Measurements from ENCODE around the gene B4GALT1.

The B4GALT1 gene

DNA sequence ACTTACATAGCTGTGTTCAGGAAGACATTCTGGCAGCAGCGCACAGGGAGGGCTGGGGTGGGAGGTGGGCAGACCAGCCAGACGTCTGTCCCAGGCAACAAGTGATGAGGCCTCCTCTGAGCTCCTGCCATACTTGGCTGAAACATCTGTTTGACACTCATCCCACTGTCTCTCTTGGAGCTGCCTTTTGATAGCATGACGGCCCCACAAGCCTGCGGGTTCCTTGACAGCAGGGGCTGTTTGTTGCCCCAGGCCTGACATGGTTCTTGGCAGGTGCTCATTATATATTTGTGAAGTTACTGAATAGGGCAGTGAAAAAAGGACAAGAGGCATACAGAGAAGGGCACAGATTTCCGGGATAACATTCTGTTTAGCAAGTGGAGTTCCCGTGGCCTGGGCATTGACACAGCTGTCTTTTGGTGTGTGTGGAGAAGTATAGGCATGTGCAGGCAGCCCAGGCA, 22.2 kb upstream of the B4GALT1 start:
- TF ChIP-seq ZNF274 (IDR thresholded peaks at IDR 0.05; ENCODE audit: low read depth, low read length), result no peak
- H3K4me3 ChIP-seq (ENCODE audit: low read length), result no peak overlapping the region

DNA sequence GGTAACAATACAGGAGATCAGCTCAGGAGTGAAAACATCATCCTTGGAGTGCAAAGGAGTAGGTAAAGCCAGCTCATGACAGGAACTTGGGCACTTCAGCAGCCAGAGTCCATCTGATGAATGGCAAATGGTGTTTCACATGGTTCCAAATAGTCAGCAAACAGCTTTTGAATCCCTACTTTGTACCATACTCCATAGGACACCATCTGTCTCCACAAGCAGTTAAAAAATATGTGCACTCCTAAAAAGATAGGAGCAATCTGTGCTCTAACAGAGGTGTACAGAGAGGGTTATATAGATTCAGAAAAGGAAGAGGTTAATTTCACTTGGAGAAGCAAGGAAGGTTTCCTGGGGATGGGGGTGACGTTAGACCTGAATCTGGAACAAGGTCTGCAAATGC, 21.6 kb upstream of the B4GALT1 start:
- no peak overlapping the region for H3K4me3 ChIP-seq (ENCODE audit: low read length)
- no peak for TF ChIP-seq ZNF274 (IDR thresholded peaks at IDR 0.05; ENCODE audit: low read depth, low read length)

DNA sequence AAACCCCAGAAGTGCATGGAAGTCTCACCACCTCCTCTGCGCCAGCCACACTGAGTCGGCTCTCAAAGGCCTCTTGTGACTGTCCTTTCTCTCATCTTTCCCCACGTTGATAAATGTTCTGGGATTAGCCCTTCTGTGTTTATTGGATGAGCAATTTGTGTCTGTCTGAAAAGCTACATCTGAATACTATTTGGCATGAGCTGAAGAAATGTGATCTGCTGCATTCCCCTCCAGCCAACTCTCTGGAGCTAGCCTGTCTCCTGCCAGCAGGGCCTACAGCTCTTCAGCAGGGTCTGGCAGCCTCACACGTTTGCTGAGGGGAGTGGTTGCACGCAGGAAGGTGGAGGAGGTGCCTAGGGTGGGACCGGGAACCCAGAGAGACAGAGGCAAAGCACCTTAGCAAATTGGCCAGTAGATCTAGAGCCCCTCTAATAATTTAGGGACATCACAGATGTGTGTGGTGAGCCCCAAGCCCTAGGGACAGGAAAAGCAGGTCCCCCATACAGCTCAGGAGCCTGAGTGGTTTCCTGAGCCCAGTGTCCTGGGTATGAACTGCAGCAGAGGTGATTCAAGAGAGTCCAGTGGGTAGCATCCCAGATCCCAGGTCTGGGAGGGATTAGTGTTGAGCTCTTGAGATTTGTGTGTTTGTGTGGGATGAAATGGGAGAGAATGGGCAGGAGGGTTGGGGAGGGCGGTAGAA, 20.5 kb upstream of the B4GALT1 start:
- TF ChIP-seq ZNF274 (IDR thresholded peaks at IDR 0.05; ENCODE audit: low read depth, low read length), result no peak

DNA sequence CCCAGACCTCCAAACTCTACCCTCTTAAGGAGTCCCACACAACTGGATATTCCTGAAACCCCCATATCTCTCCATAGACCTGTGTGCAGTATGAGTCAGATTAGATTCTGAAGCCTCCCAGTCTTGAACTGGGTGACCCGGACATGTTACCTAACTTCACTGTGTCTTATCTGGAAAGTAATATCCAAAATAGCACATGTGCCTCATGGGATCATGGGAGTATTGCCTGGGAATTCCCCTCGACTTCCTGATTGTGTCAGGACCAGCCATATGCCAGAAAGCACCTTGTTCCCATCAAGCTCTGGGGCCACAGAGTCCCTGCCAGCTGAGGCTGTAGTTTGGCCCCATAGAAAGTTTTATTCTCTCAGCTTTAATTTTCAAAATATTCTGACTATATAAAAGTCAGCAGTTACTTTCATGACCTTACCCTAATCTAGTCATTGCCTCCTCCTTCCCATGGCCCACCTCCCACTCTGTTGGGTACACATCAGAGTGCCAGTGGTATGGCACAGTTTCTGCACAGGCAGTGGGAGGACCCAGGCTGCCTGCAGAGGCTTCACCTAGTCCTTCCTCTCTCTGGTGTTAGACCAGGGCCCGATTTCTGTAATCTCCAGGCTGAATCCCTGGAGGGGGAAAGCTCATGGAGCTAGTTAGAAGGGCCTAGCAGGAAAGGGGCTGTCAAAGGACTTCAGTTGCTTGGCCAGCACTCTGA, 19.5 kb upstream of the B4GALT1 start:
- no peak for TF ChIP-seq ZNF274 (IDR thresholded peaks at IDR 0.05; ENCODE audit: low read depth, low read length)

More for the DNA sequence above, 20.5 kb upstream of the B4GALT1 start:
- no peak overlapping the region for H3K4me3 ChIP-seq (ENCODE audit: low read length)

DNA sequence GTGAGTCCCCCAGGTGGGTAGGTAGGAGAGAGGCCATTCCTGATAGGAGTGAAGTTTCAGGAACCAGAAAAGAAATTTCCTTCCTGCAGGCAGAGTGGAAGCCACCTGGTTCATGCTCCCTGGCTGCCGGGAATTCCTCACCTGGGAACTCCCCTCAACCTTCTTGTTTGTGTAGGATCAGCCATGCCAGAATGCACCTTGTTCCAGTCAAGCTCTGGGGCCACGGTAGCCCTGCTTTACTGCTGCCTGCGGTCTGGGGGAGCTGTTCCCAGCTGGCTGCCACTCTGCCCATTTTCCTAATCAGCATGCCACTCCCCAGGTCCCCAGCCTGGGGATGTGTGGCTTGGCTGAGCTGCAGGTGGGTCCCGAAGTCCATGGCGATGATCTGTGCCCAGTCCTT, 18.7 kb upstream of the B4GALT1 start:
- TF ChIP-seq ZNF274 (IDR thresholded peaks at IDR 0.05; ENCODE audit: low read depth, low read length), result no peak

More for the DNA sequence above, 19.5 kb upstream of the B4GALT1 start:
- no peak overlapping the region for H3K4me3 ChIP-seq (ENCODE audit: low read length)

DNA sequence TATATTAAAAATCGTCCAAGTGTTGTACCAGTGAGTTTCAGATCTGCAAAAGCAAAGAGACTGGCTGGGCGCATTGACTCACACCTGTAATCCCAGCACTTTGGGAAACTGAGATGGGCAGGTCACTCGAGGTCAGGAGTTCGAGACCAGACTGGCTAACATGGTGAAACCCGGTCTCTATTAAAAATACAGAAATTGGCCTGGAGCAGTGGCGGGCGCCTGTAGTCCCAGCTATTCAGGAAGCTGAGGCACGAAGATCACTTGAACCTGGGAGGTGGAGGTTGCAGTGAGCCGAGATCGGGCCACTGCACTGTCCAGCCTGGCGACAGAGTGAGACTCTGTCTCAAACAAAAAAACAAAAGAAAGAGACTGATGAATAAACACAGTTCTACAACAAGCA, 18.3 kb upstream of the B4GALT1 start:
- no peak overlapping the region for H3K4me3 ChIP-seq (ENCODE audit: low read length)
- no peak for TF ChIP-seq ZNF274 (IDR thresholded peaks at IDR 0.05; ENCODE audit: low read depth, low read length)

More for the DNA sequence above, 18.7 kb upstream of the B4GALT1 start:
- H3K4me3 ChIP-seq (ENCODE audit: low read length), result no peak overlapping the region

DNA sequence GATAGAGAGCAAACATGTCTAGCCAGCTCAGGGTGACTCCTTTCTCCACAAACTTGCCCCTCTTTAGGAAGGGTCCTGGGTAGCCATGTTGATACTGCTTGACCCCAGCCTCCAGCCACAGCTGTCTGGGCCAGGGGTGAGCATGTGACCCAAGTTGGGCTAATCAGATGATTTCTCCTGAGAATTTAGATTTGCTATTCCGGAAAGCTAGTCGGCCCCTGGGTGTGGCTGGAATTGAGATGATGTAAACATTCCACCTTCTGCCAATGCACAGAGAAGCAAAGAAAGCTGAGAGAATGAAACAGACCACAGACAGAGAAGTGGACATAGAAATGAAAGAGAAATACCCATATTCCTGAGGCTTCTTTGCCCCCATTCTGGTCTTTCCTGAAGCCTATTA, 17.8 kb upstream of the B4GALT1 start:
- TF ChIP-seq ZNF274 (IDR thresholded peaks at IDR 0.05; ENCODE audit: low read depth, low read length), result no peak

DNA sequence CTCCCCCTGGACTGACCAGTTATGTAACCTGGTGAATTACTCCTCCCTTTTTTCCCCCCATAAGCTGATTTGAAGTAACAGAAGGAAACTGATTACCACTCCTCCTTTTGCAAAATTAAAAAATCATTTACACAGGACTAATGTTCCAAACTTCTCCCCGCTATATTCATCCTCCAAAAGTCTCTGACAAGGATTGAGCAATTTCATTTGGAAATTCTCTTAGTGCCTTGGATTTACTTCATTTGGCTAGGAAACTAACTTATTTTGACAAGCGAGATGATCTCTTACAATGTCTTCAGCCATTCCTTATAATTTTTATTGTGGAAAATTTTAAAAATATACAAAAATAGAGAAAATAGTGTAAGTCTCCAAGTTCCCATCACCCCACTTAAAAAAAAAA, 15.4 kb upstream of the B4GALT1 start:
- no peak for TF ChIP-seq ZNF274 (IDR thresholded peaks at IDR 0.05; ENCODE audit: low read depth, low read length)
- no peak overlapping the region for H3K4me3 ChIP-seq (ENCODE audit: low read length)

More for the DNA sequence above, 17.8 kb upstream of the B4GALT1 start:
- H3K4me3 ChIP-seq (ENCODE audit: low read length), result no peak overlapping the region

DNA sequence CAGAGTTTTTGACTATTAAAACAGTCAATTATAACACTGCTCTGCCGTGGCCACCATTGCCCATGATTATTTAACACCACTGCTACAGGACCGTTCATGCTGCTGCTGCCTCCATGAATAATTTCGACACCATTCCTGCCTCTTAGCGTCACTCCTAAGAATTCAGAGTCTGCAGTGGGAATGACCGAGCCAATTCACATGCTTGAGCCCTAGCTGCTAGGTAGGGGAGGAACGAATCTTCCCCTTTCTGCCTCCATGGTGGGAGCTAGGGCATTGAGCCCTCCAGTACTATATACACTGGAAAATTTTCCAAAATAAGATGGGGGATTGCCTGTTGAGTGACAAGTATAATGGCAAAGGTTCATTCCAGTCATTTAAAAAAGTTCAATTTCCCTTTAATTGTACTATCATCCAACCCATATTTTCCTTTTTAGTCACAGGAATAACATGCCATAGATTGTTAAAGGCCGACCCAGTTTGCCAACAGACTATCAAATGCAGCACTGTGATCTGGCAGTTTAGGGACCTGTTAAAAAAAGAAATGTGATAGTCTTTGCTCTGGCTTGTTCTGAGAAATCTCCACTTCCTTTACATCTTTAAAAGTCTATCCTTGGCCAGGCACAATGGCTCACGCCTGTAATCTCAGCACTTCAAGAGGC, 13.5 kb upstream of the B4GALT1 start:
- TF ChIP-seq ZNF274 (IDR thresholded peaks at IDR 0.05; ENCODE audit: low read depth, low read length), result no peak

DNA sequence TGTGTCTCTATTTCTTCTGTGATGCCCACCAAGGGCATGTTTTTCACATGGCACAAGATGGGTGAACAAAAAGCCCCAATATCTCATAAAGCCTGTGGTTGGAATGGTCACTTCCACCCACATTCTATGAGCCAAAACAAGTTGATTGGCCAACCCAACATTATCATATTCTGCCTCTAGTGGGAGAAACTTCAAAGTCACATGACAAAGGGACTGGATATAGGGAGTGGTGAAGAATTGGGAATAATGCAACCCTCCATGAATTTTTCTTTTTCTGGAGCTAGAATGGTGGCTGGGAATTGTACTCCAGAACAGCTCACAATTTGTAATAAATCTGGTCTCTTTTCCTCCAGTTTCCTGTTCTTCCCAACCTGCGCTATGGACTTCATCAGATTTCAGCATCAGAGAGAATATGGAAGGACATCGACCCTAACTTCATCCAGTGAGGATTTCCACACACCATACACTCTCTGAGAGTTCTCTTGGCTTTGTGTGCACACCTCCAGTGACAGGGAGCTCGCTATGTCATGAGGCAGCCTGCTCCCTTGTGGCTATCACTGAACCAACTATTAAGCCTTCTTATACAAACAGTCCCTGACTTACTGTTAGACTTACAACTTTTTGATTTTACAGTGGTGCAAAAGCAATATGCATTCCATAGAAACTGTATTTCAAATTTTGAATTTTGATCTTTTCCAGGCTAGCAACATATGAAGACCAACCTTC, 12.0 kb upstream of the B4GALT1 start:
- H3K4me3 ChIP-seq (ENCODE audit: low read length), result no peak overlapping the region
- no peak for TF ChIP-seq ZNF274 (IDR thresholded peaks at IDR 0.05; ENCODE audit: low read depth, low read length)

More for the DNA sequence above, 13.5 kb upstream of the B4GALT1 start:
- no peak overlapping the region for H3K4me3 ChIP-seq (ENCODE audit: low read length)

DNA sequence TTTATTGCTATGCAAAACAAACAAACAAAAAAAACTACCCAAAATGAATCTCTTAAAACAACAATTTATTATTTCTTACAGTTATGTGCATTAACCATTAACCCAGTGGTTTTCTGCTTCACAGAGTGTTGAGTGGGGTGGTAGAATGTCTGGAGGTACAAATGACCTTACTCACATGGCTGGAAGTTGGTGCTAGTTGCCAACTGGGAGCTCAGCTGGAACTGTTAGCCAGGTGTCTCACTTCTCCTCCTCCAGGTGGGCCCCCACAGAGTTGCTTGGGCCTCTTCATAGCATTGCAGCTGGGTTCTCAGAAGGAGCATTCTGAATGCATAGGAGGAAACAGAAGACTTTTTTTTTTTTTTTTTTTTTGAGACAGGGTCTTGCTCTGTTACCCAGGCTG, 10.5 kb upstream of the B4GALT1 start:
- no peak overlapping the region for H3K4me3 ChIP-seq (ENCODE audit: low read length)
- TF ChIP-seq ZNF274 (IDR thresholded peaks at IDR 0.05; ENCODE audit: low read depth, low read length), result no peak

DNA sequence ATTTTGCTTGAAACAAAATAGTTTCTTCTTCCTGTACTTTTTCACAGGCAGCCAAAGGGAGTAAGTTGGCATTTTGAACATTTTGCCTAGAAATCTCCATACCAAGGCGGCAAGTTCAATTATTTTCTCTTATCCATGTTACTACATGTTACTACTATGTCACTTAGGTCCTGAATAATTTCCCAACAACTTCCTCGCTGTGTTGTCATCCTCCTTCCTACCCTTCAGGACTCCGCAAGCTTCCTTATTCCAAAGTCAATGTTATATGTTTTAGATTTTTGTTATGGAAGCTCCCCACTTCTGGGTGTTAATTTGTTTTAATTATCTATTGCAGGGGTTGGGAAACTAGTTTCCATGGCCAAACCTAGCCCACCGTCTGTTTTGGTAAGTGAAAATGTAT, 9.9 kb upstream of the B4GALT1 start:
- TF ChIP-seq ZNF274 (IDR thresholded peaks at IDR 0.05; ENCODE audit: low read depth, low read length), result no peak
- H3K4me3 ChIP-seq (ENCODE audit: low read length), result no peak overlapping the region

DNA sequence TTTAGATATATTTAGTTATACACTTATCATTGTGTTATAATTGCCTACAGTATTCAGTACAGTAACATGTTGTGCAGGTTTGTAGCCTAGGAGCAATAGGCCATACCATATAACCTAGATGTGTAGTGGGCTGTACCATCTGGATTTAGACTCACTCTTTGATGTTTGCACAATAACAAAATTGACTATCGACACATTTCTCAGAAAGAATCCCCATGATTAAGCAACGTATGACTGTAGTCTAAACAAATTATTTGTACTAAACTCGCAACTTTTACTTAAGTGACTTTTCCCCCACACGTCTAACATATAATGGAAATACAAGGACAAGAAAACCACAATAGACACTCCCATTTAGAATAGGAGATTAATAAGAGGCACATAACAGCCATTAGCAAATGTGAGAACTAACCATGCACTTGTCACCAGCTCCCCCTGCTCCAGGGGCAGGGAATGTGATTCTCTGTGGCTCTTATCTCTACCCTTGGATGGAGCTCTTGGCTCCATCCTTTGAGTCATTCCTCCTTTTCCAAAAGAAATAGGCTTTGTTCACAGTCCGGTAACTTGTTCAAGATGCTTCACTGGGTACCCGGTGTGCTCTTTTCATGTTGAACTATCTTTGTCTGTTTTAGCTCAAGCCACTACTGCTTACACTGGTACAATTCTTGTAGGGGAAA, 8.7 kb upstream of the B4GALT1 start:
- no peak overlapping the region for H3K4me3 ChIP-seq (ENCODE audit: low read length)
- no peak for TF ChIP-seq ZNF274 (IDR thresholded peaks at IDR 0.05; ENCODE audit: low read depth, low read length)

All from GM08714 (cell line).